ENCODE measurements around the gene PLCD3.

PLCD3 gene

GRCh38 chr17:45155029-45155428 is 22.7 kb upstream of the PLCD3 start:
- Histone ChIP-seq H3K23ac (ENCODE audit: low read length in 2 of 2) (no peak overlapping the region), H3K4ac (ENCODE audit: low read depth in 1 of 2, low read length in 2 of 2) (no peak overlapping the region), H2BK5ac (ENCODE audit: low read depth, low read length, poor library complexity, severe bottlenecking) (no peak overlapping the region), H2AK5ac (ENCODE audit: low read length, severe bottlenecking) (no peak overlapping the region), H2BK120ac (ENCODE audit: low read depth, low read length) (no peak overlapping the region), H3K18ac (ENCODE audit: low read depth in 1 of 2, low read length in 2 of 2) (no peak overlapping the region), H3K27ac (ENCODE audit: low read length, poor library complexity, severe bottlenecking) (no peak overlapping the region), H3K4me3 (ENCODE audit: insufficient read depth in 1 of 2, low read depth in 1 of 2, low read length in 2 of 2) (no peak overlapping the region), H3K4me1 (ENCODE audit: control insufficient read depth, insufficient read depth, low read depth, low read length) (peaks cover 7% of the 10 kb centered on the region), H4K8ac (ENCODE audit: low read length) (no peak overlapping the region), H2AFZ (ENCODE audit: low read depth, low read length) (no peak overlapping the region), H2BK12ac (ENCODE audit: low read length in 2 of 2) (no peak overlapping the region), H3K79me1 (replicated peaks; ENCODE audit: low read length, poor library complexity, severe bottlenecking) (peaks cover 12% of the 10 kb centered on the region), H2BK15ac (ENCODE audit: low read depth, poor library complexity, severe bottlenecking) (no peak overlapping the region), H3K9ac (ENCODE audit: low read length) (no peak overlapping the region), H3K4me2 (ENCODE audit: low read length, poor library complexity, severe bottlenecking) (no peak overlapping the region), H3K14ac (ENCODE audit: low read length in 2 of 2) (no peak overlapping the region), H3K9me3 (ENCODE audit: control insufficient read depth, low read length) (no peaks in the 10 kb centered on the region), H3K36me3 (ENCODE audit: control insufficient read depth in 1 of 2, insufficient read depth in 2 of 2, low read depth in 1 of 2, low read length in 2 of 2) (peaks cover 5 to 11% of the 10 kb centered on the region in 2 experiments), H4K91ac (ENCODE audit: low read length) (no peak overlapping the region), H3K27me3 (ENCODE audit: control insufficient read depth in 1 of 2, insufficient read depth in 1 of 2, low read length in 2 of 2) (no peaks in the 10 kb centered on the region)
- DNase-seq, result no peak
- WGBS, result 97% methylated on average over 2 of the region's 4 CpGs

- H2BK12ac ChIP-seq (ENCODE audit: low read length in 2 of 2), result no peak overlapping the region
- H2BK120ac ChIP-seq (ENCODE audit: low read depth, low read length), result no peak overlapping the region
- H3K9ac ChIP-seq (ENCODE audit: low read length), result peak overlapping the region; percentile 99
- H3K4me2 ChIP-seq (ENCODE audit: low read length, poor library complexity, severe bottlenecking), result peak overlapping the region; percentile 31
- no peaks in the 10 kb centered on the region for H3K9me3 ChIP-seq (ENCODE audit: control insufficient read depth, low read length)
- no peak overlapping the region for H3K18ac ChIP-seq (ENCODE audit: low read depth in 1 of 2, low read length in 2 of 2)
- H2AFZ ChIP-seq (ENCODE audit: low read depth, low read length), result no peak overlapping the region
- H2BK15ac ChIP-seq (ENCODE audit: low read depth, poor library complexity, severe bottlenecking), result no peak overlapping the region
- H2AK5ac ChIP-seq (ENCODE audit: low read length, severe bottlenecking), result no peak overlapping the region
- H3K27me3 ChIP-seq (ENCODE audit: control insufficient read depth in 1 of 2, insufficient read depth in 1 of 2, low read length in 2 of 2), result no peaks in the 10 kb centered on the region
- H3K4me1 ChIP-seq (ENCODE audit: control insufficient read depth, insufficient read depth, low read depth, low read length), result peaks cover 9% of the 10 kb centered on the region
- peak overlapping the region in 1 of 2 experiments; percentile 95 for H3K4me3 ChIP-seq (ENCODE audit: insufficient read depth in 1 of 2, low read depth in 1 of 2, low read length in 2 of 2)
- peaks cover 12% of the 10 kb centered on the region for H3K79me1 ChIP-seq (replicated peaks; ENCODE audit: low read length, poor library complexity, severe bottlenecking)
- 55% methylated on average over 5 of the region's 8 CpGs for WGBS
- H4K91ac ChIP-seq (ENCODE audit: low read length), result no peak overlapping the region
- H3K14ac ChIP-seq (ENCODE audit: low read length in 2 of 2), result no peak overlapping the region
- peaks cover 6% of the 10 kb centered on the region in 2 experiments for H3K36me3 ChIP-seq (ENCODE audit: control insufficient read depth in 1 of 2, insufficient read depth in 2 of 2, low read depth in 1 of 2, low read length in 2 of 2)
- no peak overlapping the region for H3K4ac ChIP-seq (ENCODE audit: low read depth in 1 of 2, low read length in 2 of 2)
- H2BK5ac ChIP-seq (ENCODE audit: low read depth, low read length, poor library complexity, severe bottlenecking), result no peak overlapping the region
- no peak overlapping the region for H3K23ac ChIP-seq (ENCODE audit: low read length in 2 of 2)
- H3K27ac ChIP-seq (ENCODE audit: low read length, poor library complexity, severe bottlenecking), result peak overlapping the region; percentile 16
- DNase-seq, result peak; percentile 39
- no peak overlapping the region for H4K8ac ChIP-seq (ENCODE audit: low read length)
Measured at GRCh38 chr17:45150911-45151809, 18.8 kb upstream of the PLCD3 start.

- Histone ChIP-seq H3K4me3 (ENCODE audit: insufficient read depth in 1 of 2, low read depth in 1 of 2, low read length in 2 of 2) (peak overlapping the region; percentile 82 to 95), H3K9me3 (ENCODE audit: control insufficient read depth, low read length) (no peaks in the 10 kb centered on the region), H2BK12ac (ENCODE audit: low read length in 2 of 2) (peak overlapping the region in 1 of 2 experiments; percentile 80), H3K18ac (ENCODE audit: low read depth in 1 of 2, low read length in 2 of 2) (peak overlapping the region; percentile 98 to 99), H3K4me2 (ENCODE audit: low read length, poor library complexity, severe bottlenecking) (peak overlapping the region; percentile 97), H3K79me1 (replicated peaks; ENCODE audit: low read length, poor library complexity, severe bottlenecking) (peaks cover 11% of the 10 kb centered on the region), H2AK5ac (ENCODE audit: low read length, severe bottlenecking) (peak overlapping the region; percentile 96), H3K14ac (ENCODE audit: low read length in 2 of 2) (peak overlapping the region; percentile 95 to 96), H4K8ac (ENCODE audit: low read length) (peak overlapping the region; percentile 85), H3K4me1 (ENCODE audit: control insufficient read depth, insufficient read depth, low read depth, low read length) (peaks cover 12% of the 10 kb centered on the region), H3K27me3 (ENCODE audit: control insufficient read depth in 1 of 2, insufficient read depth in 1 of 2, low read length in 2 of 2) (no peaks in the 10 kb centered on the region), H3K27ac (ENCODE audit: low read length, poor library complexity, severe bottlenecking) (peak overlapping the region; percentile 97), H2BK5ac (ENCODE audit: low read depth, low read length, poor library complexity, severe bottlenecking) (peak overlapping the region; percentile 89), H2AFZ (ENCODE audit: low read depth, low read length) (peak overlapping the region; percentile 75), H2BK120ac (ENCODE audit: low read depth, low read length) (peak overlapping the region; percentile 58), H2BK15ac (ENCODE audit: low read depth, poor library complexity, severe bottlenecking) (no peak overlapping the region), H3K9ac (ENCODE audit: low read length) (peak overlapping the region; percentile 99), H3K36me3 (ENCODE audit: control insufficient read depth in 1 of 2, insufficient read depth in 2 of 2, low read depth in 1 of 2, low read length in 2 of 2) (peaks cover 6 to 8% of the 10 kb centered on the region in 2 experiments), H4K91ac (ENCODE audit: low read length) (peak overlapping the region; percentile 4), H3K4ac (ENCODE audit: low read depth in 1 of 2, low read length in 2 of 2) (peak overlapping the region; percentile 91 to 99), H3K23ac (ENCODE audit: low read length in 2 of 2) (peak overlapping the region in 1 of 2 experiments; percentile 98)
- WGBS, result under 1% methylated on average over 55 of the region's 56 CpGs
- peak; percentile 66 for DNase-seq
Measured at GRCh38 chr17:45149669-45150664, 17.7 kb upstream of the PLCD3 start.

Data from mesenchymal stem cell (in vitro differentiated cells and primary cell).